ENCODE measurements around the gene FANCB. TPM values are rescaled to one million over a fixed set of nuclear protein-coding genes. Genes with fewer than 3 reads are reported as not detected.

FANCB gene
- total RNA-seq, 1 experiment from 2014 or later, result 12.1 TPM

- no peak overlapping the region for H2BK20ac ChIP-seq (ENCODE audit: low read depth, low read length, poor library complexity, severe bottlenecking)
- peaks cover 37 to 49% of the 10 kb centered on the region in 2 experiments for H3K9me3 Mint-ChIP-seq
- H4K91ac ChIP-seq (ENCODE audit: insufficient read length, low read depth, low read length), result no peak overlapping the region
- no peak overlapping the region for H2BK5ac ChIP-seq (ENCODE audit: insufficient read length, low read length)
- H2BK15ac ChIP-seq (ENCODE audit: low read depth, low read length), result no peak overlapping the region
- DNase-seq, result no peak
- no peak overlapping the region for H2AK5ac ChIP-seq (ENCODE audit: insufficient read length, low read length)
- H3K9me3 ChIP-seq (ENCODE audit: control insufficient read depth, low read depth, low read length), result no peaks in the 10 kb centered on the region
- no peak overlapping the region for H3K56ac ChIP-seq (ENCODE audit: insufficient read length, low read depth, low read length)
- no peak overlapping the region for H3K18ac ChIP-seq (ENCODE audit: insufficient read length, low read depth, low read length)
- no peak overlapping the region for H3K14ac ChIP-seq (ENCODE audit: insufficient read depth, low read length)
- no peaks in the 10 kb centered on the region for H3K27me3 ChIP-seq (ENCODE audit: insufficient read depth, low read length)
- H3K4me2 ChIP-seq (ENCODE audit: insufficient read depth, insufficient read length, low read length), result no peak overlapping the region
- no peak overlapping the region for H3K23ac ChIP-seq (ENCODE audit: insufficient read length, low read depth, low read length)
- no peak overlapping the region for H3K4me3 Mint-ChIP-seq
- no peak overlapping the region for H3K9ac ChIP-seq (ENCODE audit: extremely low read depth, insufficient read length, low read length)
- H3K36me3 Mint-ChIP-seq (ENCODE audit: insufficient read depth in 1 of 3, low read depth in 3 of 3), result peaks cover 9 to 19% (median 10%) of the 10 kb centered on the region in 3 experiments; a peak in 5 of 7 replicates
- no peak overlapping the region for H2BK120ac ChIP-seq (ENCODE audit: low read depth, low read length, poor library complexity, severe bottlenecking)
- H3K27me3 Mint-ChIP-seq (ENCODE audit: low read depth), result no peaks in the 10 kb centered on the region
- no peaks in the 10 kb centered on the region for H3K79me1 ChIP-seq (ENCODE audit: insufficient read depth, low read depth, low read length, poor library complexity, severe bottlenecking)
- H3K4me1 ChIP-seq (ENCODE audit: insufficient read depth, low read length), result no peaks in the 10 kb centered on the region
- no peak overlapping the region for H3T11ph ChIP-seq (ENCODE audit: low read length)
- H3K79me2 ChIP-seq (ENCODE audit: insufficient read depth, low read length), result no peaks in the 10 kb centered on the region
- no peak overlapping the region for H2BK12ac ChIP-seq (ENCODE audit: insufficient read length, low read depth, low read length)
- no peaks in the 10 kb centered on the region for H4K20me1 ChIP-seq (ENCODE audit: control insufficient read depth, insufficient read depth, insufficient read length)
- H3K27ac Mint-ChIP-seq, result no peak overlapping the region
- no peak overlapping the region for H4K8ac ChIP-seq (replicated peaks; ENCODE audit: insufficient read length, low read depth, low read length)
- WGBS (ENCODE audit: extremely low coverage, insufficient read length, low lambda C conversion rate), result no CpG with 5 or more reads among the region's 2 CpGs
- no peak overlapping the region for H3K27ac ChIP-seq (ENCODE audit: insufficient read length, low read depth, low read length)
- H4K5ac ChIP-seq (ENCODE audit: insufficient read length, low read depth, low read length), result no peak overlapping the region
- no peak for TF ChIP-seq CTCF (conservative IDR thresholded peaks at IDR 0.05)
- peaks cover 0 to 2% of the 10 kb centered on the region in 2 experiments; a peak in 2 of 4 replicates for H3K4me1 Mint-ChIP-seq
- no peak overlapping the region for H2AFZ ChIP-seq (ENCODE audit: low read length)
- no peak overlapping the region for H3K4ac ChIP-seq (ENCODE audit: low read depth, low read length)
- no peaks in the 10 kb centered on the region for H3K23me2 ChIP-seq (ENCODE audit: insufficient read length, low read depth, low read length, poor library complexity, severe bottlenecking)
Observed at GRCh38 chrX:14897042-14897441, 24.2 kb upstream of the FANCB start.

All from H9 (cell line).